Stimulated activated CD4-positive, alpha-beta T cell treated with anti-CD3 and anti-CD28 coated beads, Interleukin-1b, Interleukin-23, amount 100 ng/mL, for 48 hours (primary cell): ENCODE measurements around the gene ACTN2.
"Not testable (repeated sequence)": the region's sequence is repeated elsewhere in the genome, so short reads cannot be mapped to it uniquely, and the experiment has no call there.

Source experiments
- DNase-seq: peaks from one replicate; pipeline ENCODE4 v3.0.0-alpha.2; 2020

The ACTN2 gene

GRCh38 chr1:236685917-236686814, at the start of gene ACTN2:
ACTN2 (plus strand) TSS chr1:236686499; CDS start chr1:236686674, 175 bp downstream.
- DNase-seq = peak; percentile 42

GRCh38 chr1:236638945-236639344, 47.4 kb upstream of the ACTN2 start:
- DNase-seq = no peak

GRCh38 chr1:236639686-236640085, 46.6 kb upstream of the ACTN2 start:
- DNase-seq = no peak

DNA sequence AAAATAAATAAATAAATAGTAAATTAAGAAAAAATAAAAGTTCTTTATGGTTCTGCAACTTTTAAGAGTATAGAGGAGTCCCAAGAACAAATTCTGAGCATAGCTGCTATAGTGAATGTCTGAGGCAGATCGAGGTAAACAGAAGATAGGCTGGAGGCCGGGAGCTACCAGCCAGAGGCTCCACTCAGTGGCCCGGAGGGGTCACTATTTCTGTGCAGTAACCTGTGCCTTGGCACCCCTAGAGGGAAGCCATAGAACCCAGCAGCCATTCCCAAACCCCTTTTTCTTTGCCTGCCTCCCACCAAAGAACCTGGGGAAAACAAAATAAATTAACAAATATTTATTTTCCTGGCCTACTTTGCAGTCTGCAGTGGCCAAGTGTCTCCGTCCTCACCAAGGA, 43.5 kb upstream of the ACTN2 start:
- DNase-seq = no peak

- DNase-seq = no peak
Observed at GRCh38 chr1:236645016-236645680, 41.2 kb upstream of the ACTN2 start.

- no peak for DNase-seq
Observed at GRCh38 chr1:236654511-236654910, 31.8 kb upstream of the ACTN2 start.

DNA sequence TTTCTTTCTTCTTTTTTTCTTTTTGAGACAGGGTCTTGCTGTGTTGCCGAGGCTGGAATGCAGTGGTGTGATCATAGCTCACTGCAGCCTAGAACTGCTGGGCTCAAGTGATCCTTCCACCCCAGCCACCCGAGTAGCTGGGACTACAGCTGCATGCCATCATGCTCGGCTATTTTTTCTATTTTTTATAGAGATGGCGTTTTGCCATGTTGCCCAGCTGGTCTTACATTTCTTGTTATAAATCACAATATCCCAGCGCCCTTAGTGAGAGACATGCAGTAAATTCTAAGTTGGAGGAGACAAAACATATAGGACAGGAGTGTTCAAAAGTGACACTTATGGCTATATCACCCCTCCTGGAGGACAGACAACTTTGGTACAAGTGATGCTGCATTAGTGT, 31.3 kb upstream of the ACTN2 start:
- DNase-seq = no peak

DNA sequence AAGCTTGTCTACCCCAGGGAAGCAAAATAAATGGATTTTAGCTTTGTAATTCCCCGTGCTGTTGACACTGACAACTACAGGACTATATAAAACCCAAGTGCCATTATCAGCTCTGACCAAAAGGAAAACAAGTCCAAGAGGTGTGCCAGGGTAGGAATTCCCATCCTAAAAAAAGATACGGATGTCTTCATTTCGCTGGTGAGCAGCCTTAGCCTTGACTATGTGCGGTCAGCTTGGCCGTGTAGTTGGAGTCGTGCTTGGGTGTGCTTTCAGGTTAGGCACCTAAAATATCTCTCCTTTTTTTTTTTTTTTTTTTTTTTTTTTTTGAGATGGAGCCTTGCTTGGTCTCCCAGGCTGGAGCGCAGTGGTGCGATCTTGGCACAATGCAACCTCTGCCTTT, 28.9 kb upstream of the ACTN2 start:
- no peak for DNase-seq

DNA sequence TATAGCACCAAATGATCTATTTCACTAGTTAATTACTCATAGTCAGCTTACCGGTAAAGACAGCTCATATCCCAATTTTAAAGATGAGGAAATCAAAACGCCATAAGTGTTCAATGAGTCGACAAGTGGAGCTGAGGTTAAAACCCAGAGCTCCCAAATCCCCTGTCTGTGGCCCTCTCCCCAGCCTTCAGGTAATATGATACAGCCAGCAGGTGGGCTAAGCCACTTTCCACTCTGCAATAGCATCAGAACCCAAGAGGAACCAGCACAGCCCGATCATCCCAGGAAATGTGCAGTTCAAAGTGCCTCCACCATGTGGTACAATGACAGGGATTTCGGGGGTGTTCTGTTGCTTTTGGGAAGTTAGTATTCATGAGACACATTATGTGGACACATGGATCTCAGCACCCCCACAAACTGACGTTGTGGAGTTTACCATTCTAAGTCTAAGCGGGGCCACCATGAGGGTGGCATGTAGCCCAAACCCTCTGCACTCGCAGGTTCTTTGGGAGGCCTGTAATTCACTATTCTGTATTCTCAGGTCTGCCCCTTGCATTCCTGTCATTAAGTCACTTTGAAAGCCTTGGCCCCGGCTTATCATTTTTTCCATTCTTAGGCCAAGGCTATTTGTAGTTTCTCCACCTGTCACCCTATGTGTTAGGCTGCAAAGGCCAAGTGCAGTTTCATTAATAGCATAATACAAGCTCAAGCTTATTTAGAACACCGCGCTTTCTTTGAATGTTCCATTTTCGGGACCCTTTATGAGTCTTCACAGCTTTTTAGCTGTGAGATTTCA, 26.3 kb upstream of the ACTN2 start:
- no peak for DNase-seq

GRCh38 chr1:236663934-236664333, 22.4 kb upstream of the ACTN2 start:
- DNase-seq = no peak

GRCh38 chr1:236668909-236669308, 17.4 kb upstream of the ACTN2 start:
- DNase-seq = not testable (repeated sequence)

DNA sequence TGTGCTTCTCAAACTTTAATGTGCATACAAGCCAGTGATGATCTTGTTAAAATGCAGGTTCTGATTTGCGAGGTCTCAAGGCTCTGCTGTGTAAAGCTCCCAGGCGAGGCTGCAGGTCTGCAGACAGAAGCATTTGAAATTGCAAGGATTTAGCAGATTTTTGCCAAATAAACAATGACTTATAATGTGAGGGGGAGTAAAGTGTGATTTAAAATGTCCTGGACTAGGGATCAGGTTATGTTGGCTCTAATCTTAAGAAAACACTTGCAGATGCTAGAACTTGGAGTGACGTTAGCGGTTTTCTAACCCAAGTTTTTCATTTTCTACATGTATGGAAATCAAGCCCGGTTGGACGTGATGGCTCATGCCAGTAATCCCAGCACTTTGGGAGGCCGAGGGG, 16.2 kb upstream of the ACTN2 start:
- no peak for DNase-seq

DNA sequence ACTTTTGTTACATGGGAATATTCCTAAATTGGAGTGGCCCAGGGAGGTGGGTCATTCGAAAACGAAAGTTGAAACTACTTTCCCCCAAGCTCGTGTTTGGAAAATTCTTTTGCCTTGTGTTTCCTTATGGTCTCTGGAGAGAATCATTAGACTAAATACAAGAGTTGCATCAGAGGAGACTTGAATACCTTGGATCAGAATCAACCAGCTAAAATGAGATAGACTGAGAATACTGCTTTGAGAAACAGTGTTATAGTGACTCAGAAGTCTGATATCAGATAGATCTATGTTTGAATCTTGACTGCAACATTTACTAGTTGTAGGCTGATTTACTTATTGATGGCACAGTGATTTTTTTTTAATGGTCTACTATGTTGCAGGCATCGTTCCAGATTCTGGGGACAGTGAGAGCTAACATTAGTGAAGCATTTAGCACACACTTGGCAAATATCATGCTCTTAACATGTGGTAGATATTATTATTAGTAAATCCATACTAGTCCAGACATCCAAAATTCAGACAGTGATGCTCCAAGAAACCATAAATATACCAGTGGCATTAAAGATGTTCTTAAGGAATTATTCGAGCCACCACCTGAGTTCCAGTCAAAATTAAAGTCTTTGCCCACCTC, 12.9 kb upstream of the ACTN2 start:
- DNase-seq = no peak

DNA sequence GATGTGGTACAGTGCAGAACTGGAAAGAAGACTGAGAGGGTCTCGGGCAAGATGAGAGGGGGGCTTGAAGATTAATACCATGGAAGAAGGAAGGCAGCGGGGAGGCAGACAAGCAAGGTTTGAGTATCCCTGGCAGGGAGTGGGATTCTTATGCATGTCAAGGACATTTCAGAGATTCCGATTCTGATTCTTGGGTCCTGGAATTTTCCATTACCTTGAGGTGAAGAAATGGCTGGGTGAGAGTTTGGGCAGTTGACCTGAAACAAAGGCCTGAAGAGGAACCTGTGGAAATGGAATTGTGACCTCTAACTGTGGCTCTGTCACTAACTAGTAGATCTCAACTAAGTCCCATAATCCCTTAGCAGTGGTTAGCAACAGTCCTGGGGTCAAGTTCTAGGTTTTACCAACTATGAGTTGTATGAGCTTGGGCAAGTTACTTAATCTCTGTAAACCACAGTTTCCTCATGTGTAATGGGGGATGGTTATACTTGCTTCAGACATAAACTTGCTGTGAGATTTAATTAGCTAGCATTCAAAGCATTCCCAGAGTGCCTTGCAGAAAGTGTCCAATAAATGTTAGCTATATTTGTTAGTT, 8.6 kb upstream of the ACTN2 start:
- DNase-seq = no peak

GRCh38 chr1:236681219-236681618, 5.1 kb upstream of the ACTN2 start:
- no peak for DNase-seq

- no peak for DNase-seq
Observed at GRCh38 chr1:236685205-236685916, 938 bp upstream of the ACTN2 start.

GRCh38 chr1:236686815-236687160, 489 bp downstream of the ACTN2 start:
- DNase-seq = peak; percentile 5

DNA sequence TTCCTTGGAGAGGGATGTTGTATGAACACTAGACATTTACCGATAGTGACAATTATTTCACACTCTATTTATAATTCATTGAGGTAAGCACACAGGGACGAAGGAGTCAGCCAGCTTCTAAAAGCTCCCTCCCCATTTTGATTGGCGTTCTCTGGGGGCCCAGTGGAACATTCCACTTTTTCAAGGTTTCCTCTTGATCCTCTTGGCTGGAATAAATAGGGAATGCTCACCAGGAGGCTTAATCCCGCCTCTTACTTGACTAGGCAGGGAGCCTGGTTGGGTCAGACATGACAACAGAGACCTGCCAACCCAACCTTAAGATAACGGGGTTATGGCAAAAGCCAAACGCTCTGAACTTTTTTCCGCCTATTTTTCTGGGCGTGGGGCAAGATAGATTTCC, 974 bp downstream of the ACTN2 start:
- no peak for DNase-seq

- no peak for DNase-seq
Observed at GRCh38 chr1:236688705-236689104, 2.4 kb downstream of the ACTN2 start.

- DNase-seq = no peak
Observed at GRCh38 chr1:236689713-236690569, 3.6 kb downstream of the ACTN2 start.

- DNase-seq = no peak
Observed at GRCh38 chr1:236691348-236691747, 5.0 kb downstream of the ACTN2 start.
